ENCODE data around the gene GLIS2. TPM values are rescaled to one million over a fixed set of nuclear protein-coding genes. Genes with fewer than 3 reads are reported as not detected.
A peak's percentile ranks its signal among the peaks of the same experiment; 100 is the strongest.

The GLIS2 gene
- under 1 TPM; 0.08 to 0.16 TPM for total RNA-seq

DNA sequence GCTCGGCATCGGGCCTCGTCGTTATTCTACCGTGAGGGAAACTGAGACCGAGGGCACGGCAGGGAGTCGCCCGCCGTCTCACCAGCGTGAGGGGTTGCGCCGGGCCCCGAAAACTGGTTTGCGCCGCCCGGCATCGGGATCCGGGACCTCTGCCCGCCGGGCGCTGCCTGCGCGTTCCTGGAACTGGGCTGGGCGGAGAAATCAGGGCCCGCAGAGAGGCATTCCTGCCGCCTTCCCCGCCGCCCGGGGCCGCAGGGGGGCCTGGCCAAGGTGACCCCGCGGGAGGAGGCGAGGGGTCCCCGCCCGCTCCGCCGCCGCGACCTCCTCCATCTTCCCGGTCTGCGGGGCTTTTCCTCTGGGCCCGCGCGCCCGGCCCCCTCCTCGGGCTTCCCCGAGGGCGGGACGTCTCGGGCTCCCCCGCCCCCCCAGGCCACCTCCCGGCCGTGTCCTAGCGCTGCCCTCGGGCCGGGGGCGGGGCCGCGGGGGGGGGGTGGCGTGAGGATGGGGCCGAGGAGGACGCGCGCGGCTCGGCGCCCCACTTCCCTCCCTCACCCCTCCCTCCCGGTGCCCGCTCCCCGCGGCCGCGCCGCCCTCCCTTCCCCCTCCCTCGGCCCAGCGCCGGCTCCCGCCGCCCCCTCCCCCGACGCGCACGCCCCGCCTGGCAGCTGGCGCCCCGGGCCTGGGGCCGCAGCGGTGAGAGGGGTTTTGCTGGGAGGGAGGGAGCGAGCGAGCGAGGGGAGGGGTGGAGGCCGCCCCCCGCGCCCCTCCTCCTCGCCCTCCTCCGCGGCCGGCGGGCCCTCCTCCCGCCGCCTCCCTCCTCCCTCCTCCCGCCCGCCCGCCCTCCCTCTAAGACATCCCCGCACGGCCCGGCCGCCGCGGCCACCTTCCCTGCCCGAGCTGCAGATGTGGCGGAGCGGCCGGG lies at the start of gene GLIS2:
Gene GLIS2 (plus strand): TSS at position 882 of the 922 bp plus-strand sequence. CDS start 16,214 bp downstream, outside the sequence.
- Mint-ChIP-seq H3K27ac (no peak within 1 kb of the TSS), H3K27me3 (peaks cover 33% of the 10 kb centered on the region), H3K36me3 (no peaks in the 10 kb centered on the region), H3K9me3 (no peaks in the 10 kb centered on the region), H3K4me3 (peak within 1 kb of the TSS; percentile 81), H3K4me1 (peaks cover 11% of the 10 kb centered on the region)
- no peak for DNase-seq

DNA sequence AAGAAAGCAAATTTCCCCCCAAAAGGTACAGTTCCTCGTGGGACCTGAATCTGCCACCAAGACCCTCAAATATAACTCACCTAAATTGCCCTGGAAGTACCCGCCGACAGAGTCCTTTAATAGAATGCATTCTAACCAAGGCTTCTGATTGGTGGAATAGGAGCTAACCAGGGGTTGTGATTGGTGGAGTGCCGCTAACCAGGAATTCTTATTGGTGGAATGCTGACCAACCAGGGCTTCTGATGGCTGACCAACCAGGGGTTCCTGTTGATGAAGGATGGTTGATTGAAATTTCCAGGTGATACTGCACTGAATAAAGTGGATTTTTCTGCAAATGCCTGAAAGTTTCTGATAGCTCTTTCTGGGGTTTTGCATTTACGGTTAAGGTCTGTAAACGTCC lies 49.5 kb upstream of the GLIS2 start:
- Mint-ChIP-seq H3K4me1 (peaks cover 18% of the 10 kb centered on the region), H3K36me3 (peaks cover 21% of the 10 kb centered on the region), H3K27me3 (no peaks in the 10 kb centered on the region), H3K27ac (peak overlapping the region; percentile 52), H3K4me3 (no peak overlapping the region), H3K9me3 (no peaks in the 10 kb centered on the region)
- no peak for DNase-seq

DNA sequence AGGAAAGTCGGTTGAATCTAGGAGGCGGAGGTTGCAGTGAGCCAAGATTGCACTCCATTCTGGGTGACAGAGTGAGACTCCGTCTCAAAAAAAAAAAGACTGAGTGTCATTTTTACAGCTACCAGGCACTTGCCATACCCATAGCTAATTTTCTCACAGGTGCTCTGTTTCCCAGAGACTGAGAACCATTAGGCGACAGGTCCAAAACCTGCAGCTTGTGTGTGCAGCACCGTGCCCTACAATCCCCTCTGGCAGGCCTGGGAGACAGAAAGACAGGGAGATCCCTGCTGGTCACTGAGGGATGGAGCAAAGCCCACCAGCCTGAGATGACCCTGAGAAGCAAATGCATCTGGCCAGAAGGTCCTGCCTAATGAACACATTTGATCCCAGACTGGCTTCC lies 45.8 kb upstream of the GLIS2 start:
- peaks cover 9% of the 10 kb centered on the region for H3K36me3 Mint-ChIP-seq
- H3K27me3 Mint-ChIP-seq: no peaks in the 10 kb centered on the region
- no peaks in the 10 kb centered on the region for H3K9me3 Mint-ChIP-seq
- no peak overlapping the region for H3K27ac Mint-ChIP-seq
- DNase-seq: no peak
- peak overlapping the region; percentile 94 for H3K4me3 Mint-ChIP-seq
- H3K4me1 Mint-ChIP-seq: peaks cover 20% of the 10 kb centered on the region

DNA sequence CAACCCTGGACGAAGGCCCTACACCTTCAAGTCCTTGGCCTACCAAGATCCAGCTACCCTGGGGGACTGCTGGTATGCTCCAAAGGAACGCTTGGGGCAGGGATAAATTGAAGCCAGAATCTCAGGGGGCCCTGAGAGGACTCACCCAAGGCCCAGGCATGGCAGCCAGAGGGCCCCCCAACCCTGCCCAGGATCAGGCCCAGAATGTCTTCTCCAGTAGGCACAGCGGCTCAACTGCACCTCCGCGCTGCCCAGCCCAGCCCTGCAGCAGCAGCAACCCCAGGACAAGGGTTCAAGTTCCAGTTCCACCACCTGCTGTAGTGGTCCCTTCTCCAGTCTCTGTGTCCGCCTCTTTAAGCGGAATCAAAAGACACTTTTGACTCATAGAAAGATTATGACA lies 45.3 kb upstream of the GLIS2 start:
- peaks cover 20% of the 10 kb centered on the region for H3K4me1 Mint-ChIP-seq
- no peaks in the 10 kb centered on the region for H3K9me3 Mint-ChIP-seq
- no peak for DNase-seq
- peak overlapping the region; percentile 94 for H3K4me3 Mint-ChIP-seq
- no peaks in the 10 kb centered on the region for H3K27me3 Mint-ChIP-seq
- H3K27ac Mint-ChIP-seq: peak overlapping the region; percentile 96
- peaks cover 9% of the 10 kb centered on the region for H3K36me3 Mint-ChIP-seq

DNA sequence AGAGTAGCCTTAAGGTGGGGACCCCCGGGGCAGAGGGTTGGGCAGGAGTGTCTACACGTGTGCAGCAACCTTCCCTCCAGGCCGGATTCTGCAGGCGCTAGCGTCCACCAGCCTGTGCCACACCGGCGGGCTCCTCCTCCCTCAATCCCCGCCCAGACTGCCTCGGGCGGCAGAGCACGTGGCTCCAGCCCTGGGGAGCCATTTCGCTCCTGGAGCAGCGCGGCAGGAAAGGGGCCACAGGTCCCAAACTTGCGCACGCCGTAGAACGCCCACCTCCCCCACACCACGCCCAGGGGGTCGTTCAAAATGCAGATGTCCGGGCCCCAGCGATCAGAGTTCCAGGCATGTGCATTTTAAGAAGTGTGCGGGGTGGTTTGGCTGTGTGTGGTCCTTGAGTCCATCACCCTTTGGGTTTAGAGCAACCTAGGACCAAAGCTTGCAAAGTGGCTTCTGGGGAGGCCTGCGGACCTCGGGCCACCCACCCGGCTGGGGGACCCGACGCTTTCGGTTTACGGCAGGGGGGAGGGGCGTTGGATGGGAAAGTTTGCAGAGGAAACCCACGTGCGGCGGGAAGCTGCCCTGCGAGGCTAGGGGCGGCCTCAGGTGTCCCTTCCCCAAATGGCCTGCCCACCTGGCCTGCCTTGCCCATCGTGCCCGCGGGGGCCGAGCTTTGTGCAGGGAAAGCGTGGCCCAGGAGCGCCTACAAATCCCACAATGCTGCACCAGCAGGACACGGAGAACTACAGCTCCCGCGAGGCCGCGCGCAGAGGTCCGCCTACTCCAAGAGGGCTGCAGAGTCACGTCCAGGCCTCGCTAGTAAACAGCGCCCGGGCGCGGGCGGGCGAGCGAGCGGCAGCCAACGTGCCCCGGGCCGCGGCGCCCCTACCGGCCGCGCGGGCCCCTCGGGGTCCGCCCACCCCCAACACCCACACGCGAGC lies 44.4 kb upstream of the GLIS2 start:
- Mint-ChIP-seq H3K9me3 (no peaks in the 10 kb centered on the region), H3K27me3 (no peaks in the 10 kb centered on the region), H3K4me1 (peaks cover 16% of the 10 kb centered on the region), H3K36me3 (peaks cover 9% of the 10 kb centered on the region), H3K4me3 (peak overlapping the region; percentile 94), H3K27ac (peak overlapping the region; percentile 96)
- DNase-seq: peak; percentile 91

DNA sequence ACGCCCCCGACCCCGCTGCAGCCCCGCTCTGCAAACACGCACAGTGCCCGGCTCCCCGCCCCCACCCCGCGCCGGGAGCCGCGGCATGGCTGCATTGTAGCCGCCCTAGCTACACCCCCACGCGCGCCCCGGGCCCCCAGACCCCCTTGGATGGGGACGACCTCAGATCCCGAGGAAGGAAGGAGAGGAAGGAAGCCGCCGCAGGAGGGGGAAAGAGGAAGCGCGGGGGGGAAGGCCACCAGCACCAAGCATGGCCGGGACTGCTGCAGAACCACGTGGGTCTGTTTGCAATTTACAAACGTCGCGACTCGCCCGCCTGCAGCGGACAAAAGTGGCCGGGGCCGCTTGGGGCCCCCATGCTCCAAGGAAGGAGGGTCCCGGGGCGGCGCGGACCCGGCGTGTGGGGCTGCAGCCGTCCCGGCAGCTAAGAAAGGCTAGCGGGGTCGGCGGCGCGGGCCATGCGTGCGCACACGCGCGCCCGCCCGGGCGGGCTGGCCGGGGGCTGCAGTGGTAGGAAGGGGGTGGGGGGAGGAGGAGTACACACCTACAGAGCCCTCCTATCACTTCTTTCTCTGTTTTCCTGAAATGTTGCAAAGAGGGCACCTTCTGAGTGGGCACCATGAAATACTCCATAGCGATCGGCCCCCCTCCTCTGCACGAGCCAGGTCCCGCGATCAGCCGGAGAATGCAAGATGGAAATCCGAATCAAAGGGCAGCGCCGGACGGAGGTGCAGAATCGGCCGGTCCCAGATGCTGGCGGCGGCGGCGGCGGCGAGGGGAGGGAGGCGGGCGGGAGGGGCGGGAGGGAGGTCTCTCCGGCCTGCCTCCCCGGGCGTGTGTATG lies 43.5 kb upstream of the GLIS2 start:
- no peak for DNase-seq
- Mint-ChIP-seq H3K27me3 (no peaks in the 10 kb centered on the region), H3K9me3 (no peaks in the 10 kb centered on the region), H3K36me3 (peaks cover 9% of the 10 kb centered on the region), H3K4me1 (peaks cover 16% of the 10 kb centered on the region), H3K4me3 (peak overlapping the region; percentile 94), H3K27ac (peak overlapping the region; percentile 96)

DNA sequence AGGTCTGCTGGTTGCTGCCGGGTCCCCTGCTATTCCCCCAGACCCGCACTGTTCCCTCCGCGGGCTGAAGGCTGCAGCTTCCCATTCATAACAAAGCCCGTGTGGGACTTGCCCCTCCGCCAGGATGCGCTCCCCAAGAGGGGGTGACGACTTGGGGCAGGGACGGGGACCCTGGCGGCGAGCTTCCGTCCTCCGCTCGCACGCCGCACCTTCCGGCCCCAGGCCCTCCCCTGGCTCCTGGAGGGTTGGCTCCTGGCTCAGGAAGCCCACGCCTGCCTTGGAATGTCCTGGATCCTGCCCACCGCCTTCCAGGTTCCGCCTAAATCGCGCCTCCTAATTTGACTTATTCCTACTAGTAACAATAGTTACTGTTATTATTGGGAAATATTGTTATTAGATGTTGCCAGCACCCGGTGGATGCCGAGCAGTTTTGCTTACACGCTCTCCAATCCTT lies 42.0 kb upstream of the GLIS2 start:
- peak overlapping the region; percentile 65 for H3K4me3 Mint-ChIP-seq
- peaks cover 4% of the 10 kb centered on the region for H3K36me3 Mint-ChIP-seq
- H3K9me3 Mint-ChIP-seq: no peaks in the 10 kb centered on the region
- H3K27ac Mint-ChIP-seq: no peak overlapping the region
- peak; percentile 72 for DNase-seq
- no peaks in the 10 kb centered on the region for H3K27me3 Mint-ChIP-seq
- H3K4me1 Mint-ChIP-seq: peaks cover 10% of the 10 kb centered on the region

DNA sequence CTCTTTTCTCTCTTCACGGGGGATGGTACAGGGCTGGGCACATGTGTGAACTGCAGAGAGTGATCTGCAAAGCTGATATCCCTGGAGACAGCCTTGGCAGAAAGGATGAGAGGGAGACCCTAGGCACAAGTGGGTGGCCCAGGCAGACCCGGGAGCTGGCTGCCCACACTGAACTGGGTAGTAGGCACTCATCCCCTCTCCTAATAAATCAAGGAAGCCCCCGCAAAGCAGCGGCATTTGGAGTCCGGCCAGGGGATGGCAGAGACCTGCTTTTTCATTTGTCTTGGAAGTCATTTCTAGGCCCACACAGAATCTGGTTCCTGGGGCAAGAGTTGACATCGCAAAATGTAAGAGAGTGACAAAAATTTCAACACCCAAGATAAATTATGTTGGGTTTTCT lies 40.0 kb upstream of the GLIS2 start:
- no peak overlapping the region for H3K4me3 Mint-ChIP-seq
- H3K27me3 Mint-ChIP-seq: peaks cover 2% of the 10 kb centered on the region
- no peaks in the 10 kb centered on the region for H3K9me3 Mint-ChIP-seq
- H3K36me3 Mint-ChIP-seq: peaks cover 2% of the 10 kb centered on the region
- H3K27ac Mint-ChIP-seq: no peak overlapping the region
- H3K4me1 Mint-ChIP-seq: peaks cover 4% of the 10 kb centered on the region
- DNase-seq: no peak

DNA sequence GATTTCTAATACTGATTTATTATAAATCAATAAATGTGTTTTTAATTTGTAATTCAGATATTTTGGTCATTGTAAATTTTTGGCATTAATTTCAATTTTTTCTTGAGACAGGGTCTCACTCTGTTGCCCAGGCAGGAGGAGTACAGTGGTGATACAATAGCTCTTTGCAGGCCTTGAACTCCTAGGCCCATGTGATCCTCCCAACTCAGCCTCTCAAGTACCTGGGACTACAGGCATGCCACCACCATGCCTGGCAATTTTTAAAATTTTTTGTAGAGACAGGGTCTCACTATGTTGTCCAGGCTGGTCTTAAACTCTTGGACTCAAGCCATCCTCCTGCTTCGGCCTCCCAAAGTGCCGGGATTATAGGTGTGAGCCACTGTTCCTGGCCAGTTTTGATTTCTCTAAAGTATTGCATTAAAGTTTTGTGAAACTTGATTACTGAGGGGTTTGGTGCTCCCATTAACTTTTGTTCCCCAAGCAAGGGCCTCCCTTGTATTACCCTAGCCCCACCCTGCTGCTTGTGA lies 37.8 kb upstream of the GLIS2 start:
- Mint-ChIP-seq H3K27me3 (peaks cover 3% of the 10 kb centered on the region), H3K4me3 (no peak overlapping the region), H3K36me3 (no peaks in the 10 kb centered on the region), H3K4me1 (peaks cover 2% of the 10 kb centered on the region), H3K9me3 (no peaks in the 10 kb centered on the region), H3K27ac (no peak overlapping the region)
- DNase-seq: no peak

DNA sequence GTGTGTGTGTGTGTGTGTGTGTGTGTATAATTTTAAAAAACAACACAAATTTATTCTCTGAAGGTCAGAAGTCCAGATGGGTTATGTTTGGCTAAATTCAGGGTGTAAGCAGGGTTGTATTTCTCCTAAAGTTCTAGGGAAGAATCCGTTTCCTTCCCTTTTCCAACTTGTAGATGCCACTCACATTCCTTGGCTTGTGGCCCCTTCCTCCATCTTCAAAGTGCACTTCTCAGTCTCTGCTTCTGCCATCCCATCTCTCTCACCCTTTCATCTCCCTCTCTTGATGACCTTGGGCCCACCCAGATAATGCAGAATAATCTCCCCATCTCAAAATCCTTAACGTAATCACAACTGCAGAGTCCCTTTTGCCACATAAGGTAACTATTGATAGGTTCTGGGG lies 35.2 kb upstream of the GLIS2 start:
- no peak overlapping the region for H3K4me3 Mint-ChIP-seq
- no peaks in the 10 kb centered on the region for H3K4me1 Mint-ChIP-seq
- DNase-seq: no peak
- H3K27me3 Mint-ChIP-seq: peaks cover 15% of the 10 kb centered on the region
- no peak overlapping the region for H3K27ac Mint-ChIP-seq
- H3K36me3 Mint-ChIP-seq: no peaks in the 10 kb centered on the region
- no peaks in the 10 kb centered on the region for H3K9me3 Mint-ChIP-seq

DNA sequence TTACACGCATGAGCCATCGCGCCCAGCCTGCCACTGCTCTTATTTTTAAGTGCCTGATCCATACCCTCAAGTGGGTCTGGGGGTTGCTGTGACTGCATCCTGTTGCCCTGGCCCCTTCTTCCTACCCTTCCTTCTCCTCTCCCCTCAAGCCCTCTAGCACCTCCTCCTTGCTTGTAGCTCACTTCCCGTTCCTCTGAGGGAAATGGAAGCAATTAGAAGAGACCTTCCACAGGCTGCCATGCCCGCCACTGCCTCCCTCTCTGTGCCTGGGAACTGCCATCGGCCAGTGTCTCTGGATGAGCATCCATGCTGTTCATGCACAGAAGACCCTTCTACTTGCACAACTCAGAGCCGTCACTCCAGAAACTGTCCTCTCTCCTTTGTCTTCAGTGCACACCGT lies 32.4 kb upstream of the GLIS2 start:
- Mint-ChIP-seq H3K36me3 (no peaks in the 10 kb centered on the region), H3K27me3 (peaks cover 18% of the 10 kb centered on the region), H3K4me1 (peaks cover 6% of the 10 kb centered on the region), H3K4me3 (no peak overlapping the region), H3K27ac (no peak overlapping the region), H3K9me3 (no peaks in the 10 kb centered on the region)
- DNase-seq: no peak

DNA sequence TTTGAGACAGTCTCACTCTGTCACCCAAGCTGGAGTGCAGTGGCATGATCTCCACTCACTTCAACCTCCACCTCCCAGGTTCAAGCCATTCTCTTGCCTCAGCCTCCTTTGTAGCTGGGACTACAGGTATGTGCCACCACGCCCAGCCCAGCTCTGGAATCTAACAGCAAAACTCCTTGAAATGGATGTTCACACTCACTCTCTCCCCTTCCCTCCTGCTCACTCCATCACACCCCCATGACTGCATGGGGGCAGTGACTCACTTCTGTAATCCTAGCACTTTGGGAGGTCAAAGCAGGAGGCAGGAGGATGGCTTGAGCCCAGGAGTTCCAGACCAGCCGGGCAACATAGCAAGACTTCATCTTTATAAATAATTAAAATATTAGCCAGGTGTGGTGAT lies 31.9 kb upstream of the GLIS2 start:
- Mint-ChIP-seq H3K36me3 (no peaks in the 10 kb centered on the region), H3K27ac (no peak overlapping the region), H3K4me3 (no peak overlapping the region), H3K4me1 (peaks cover 8% of the 10 kb centered on the region), H3K9me3 (no peaks in the 10 kb centered on the region), H3K27me3 (peaks cover 22% of the 10 kb centered on the region)
- DNase-seq: no peak

DNA sequence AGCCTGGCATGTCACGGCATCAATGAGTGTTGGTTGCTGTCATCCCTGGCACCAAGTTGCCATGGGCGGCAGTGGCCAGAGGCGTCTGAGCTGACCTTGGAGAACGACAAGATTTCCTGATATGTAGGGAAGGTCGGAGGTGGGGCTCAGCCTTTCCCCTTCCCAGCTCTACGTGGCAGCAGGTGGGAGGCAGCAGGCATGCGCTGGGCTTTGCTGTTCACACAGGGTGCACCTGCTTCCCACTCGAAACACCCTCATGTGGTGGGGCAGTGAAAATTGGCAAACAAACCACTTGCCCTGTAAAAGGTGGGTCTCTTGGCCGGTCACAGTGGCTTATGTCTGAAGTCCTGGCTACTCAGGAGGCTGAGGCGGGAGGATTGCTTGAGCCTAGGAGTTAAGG lies 30.7 kb upstream of the GLIS2 start:
- Mint-ChIP-seq H3K36me3 (no peaks in the 10 kb centered on the region), H3K9me3 (no peaks in the 10 kb centered on the region), H3K4me3 (no peak overlapping the region), H3K27ac (no peak overlapping the region), H3K27me3 (peaks cover 22% of the 10 kb centered on the region), H3K4me1 (peaks cover 8% of the 10 kb centered on the region)
- no peak for DNase-seq

DNA sequence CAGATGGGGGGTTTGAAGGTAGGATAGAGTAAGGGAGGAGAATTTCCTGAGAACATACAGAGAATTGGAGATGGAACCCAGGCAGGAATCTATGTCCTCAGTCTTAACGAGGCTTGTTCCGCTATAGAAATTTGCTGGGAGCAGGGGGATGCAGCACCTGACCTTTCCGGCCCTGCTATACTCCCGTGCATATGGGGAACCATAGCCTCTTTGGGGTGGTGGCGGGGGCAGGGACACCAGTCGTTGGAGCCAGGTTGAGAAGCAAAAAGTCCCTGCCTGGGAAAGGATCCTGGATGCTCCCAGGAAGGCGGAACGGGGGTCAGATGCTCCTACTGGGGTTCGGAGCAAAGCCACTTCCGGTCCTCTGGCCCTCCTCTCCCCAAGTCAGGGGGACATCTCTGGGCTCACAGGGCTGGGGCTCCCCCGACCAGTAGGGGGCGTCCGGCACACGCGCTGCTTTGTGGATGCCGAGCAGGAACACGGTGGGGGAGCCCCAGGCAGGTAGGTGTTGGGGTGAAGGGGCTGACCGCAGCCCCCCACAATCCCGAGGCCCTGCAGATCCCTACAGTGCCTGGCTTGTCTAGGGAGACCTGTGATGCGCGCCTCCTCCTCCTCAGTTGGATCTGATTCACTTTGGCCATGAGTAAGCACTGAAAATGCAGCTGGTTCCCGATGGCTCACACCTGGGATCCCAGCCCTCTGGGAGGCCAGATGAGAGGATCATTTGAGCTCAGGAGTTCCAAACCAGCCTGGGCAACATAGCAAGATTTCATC lies 27.5 kb upstream of the GLIS2 start:
- no peaks in the 10 kb centered on the region for H3K36me3 Mint-ChIP-seq
- H3K9me3 Mint-ChIP-seq: no peaks in the 10 kb centered on the region
- peak overlapping the region; percentile 76 for H3K27ac Mint-ChIP-seq
- H3K4me1 Mint-ChIP-seq: peaks cover 8% of the 10 kb centered on the region
- peak; percentile 83 for DNase-seq
- no peak overlapping the region for H3K4me3 Mint-ChIP-seq
- H3K27me3 Mint-ChIP-seq: peaks cover 16% of the 10 kb centered on the region
